GM06990 (cell line): ENCODE results near the gene LMTK2.

Experiments used
- DNase-seq: peaks from one replicate; pipeline ENCODE4 v3.0.0-alpha.2; 2011; ENCODE audit not compliant: insufficient read length; ENCODE audit errors: extremely low read depth
- H3K27me3 ChIP-seq: replicated peaks from 2 replicates; pipeline ENCODE4 v1.6.0; 2011; ENCODE audit warnings: low read length; ENCODE audit not compliant: control insufficient read depth, insufficient read depth
- H3K36me3 ChIP-seq: 2 replicates; pipeline ENCODE4 v1.5.1; 2011; ENCODE audit warnings: low read length; ENCODE audit not compliant: control insufficient read depth, insufficient read depth
- H3K4me3 ChIP-seq: replicated peaks from 2 replicates; pipeline ENCODE4 v1.5.1; 2011; ENCODE audit warnings: low read depth, mild to moderate bottlenecking, control low read depth, low read length
- TF ChIP-seq, protein P1 (sequence below): IDR thresholded peaks from 2 replicates; pipeline ENCODE4 v1.5.1; 2011; ENCODE audit warnings: low read length, control low read depth, mild to moderate bottlenecking, inconsistent platforms; ENCODE audit not compliant: insufficient read depth, poor library complexity, severe bottlenecking

The LMTK2 gene

DNA sequence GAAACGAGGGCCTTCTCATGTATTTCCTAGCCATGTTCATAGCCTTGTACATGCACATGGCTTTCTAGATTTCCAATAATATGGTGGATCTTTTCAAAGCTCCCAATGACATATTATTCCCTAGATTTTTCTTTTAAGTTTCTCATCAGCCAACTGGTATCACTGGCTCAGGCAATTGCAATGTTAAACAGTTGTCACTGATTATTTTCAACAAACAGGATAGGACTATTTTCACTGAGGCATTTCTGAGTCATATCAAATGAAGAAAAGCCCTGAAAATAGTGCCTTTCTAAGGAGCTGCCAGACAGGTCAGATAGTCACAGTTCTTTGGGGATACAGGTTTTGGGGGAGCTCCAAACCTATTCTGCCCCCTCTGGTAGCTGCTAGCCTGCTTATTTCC lies 4.5 kb upstream of the LMTK2 start:
- H3K4me3 ChIP-seq: no peak overlapping the region
- H3K27me3 ChIP-seq: no peaks in the 10 kb centered on the region
- DNase-seq: no peak
- no peaks in the 10 kb centered on the region for H3K36me3 ChIP-seq
- TF ChIP-seq, protein P1, sequence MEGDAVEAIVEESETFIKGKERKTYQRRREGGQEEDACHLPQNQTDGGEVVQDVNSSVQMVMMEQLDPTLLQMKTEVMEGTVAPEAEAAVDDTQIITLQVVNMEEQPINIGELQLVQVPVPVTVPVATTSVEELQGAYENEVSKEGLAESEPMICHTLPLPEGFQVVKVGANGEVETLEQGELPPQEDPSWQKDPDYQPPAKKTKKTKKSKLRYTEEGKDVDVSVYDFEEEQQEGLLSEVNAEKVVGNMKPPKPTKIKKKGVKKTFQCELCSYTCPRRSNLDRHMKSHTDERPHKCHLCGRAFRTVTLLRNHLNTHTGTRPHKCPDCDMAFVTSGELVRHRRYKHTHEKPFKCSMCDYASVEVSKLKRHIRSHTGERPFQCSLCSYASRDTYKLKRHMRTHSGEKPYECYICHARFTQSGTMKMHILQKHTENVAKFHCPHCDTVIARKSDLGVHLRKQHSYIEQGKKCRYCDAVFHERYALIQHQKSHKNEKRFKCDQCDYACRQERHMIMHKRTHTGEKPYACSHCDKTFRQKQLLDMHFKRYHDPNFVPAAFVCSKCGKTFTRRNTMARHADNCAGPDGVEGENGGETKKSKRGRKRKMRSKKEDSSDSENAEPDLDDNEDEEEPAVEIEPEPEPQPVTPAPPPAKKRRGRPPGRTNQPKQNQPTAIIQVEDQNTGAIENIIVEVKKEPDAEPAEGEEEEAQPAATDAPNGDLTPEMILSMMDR: no peak

DNA sequence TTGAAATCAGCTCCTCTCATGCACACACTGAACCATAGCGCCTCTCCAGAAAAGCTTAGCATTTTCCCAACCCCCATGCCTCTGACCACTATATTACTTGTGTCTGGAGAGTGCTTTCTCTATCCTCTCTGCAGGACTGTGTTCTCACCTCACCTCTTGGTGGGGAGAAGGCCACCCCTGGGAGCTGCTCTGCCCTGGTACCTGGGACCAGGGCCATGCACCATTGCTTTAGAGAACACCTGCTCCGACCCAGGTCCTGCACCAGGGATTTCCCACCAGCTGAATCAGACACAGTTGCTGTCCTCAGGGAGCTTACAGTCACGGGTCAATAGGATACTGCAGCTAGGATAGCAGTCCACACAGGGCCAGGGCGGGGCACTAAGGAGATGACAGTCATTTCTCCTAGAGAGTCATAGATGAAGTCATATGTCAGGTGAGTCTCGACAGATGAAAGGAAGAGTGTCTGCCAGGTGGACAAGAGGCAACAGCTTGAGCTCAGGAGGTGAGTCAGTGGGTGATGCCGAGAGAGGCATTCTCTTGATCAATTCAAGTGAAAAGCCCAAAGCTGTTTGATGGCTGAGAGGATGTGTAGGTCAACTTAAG lies 619 bp upstream of the LMTK2 start:
- TF ChIP-seq, protein P1: no peak
- H3K27me3 ChIP-seq: no peaks in the 10 kb centered on the region
- no peaks in the 10 kb centered on the region for H3K36me3 ChIP-seq
- DNase-seq: no peak
- H3K4me3 ChIP-seq: no peak overlapping the region

DNA sequence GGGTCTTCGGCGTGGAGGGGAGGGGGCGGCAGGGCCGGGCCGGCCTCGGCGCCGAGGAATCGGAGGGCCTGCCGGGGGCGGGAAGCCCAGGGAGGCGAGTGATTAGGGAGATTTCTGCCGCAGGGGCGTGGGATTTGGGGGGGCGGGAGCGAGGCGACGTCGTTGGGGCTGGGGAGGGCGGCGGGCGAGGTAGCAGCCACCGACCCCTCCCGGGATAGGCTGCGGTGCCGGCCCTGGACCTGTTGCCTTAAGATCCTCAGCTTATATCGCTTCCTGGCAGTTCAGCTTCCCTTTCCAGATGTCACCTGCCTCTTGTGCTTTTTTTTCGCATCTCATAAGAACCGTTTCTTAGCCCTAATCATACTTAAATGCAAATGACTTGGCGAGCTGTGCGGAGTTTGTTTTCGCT lies 655 bp downstream of the LMTK2 start:
- TF ChIP-seq, protein P1: no peak
- DNase-seq: no peak

DNA sequence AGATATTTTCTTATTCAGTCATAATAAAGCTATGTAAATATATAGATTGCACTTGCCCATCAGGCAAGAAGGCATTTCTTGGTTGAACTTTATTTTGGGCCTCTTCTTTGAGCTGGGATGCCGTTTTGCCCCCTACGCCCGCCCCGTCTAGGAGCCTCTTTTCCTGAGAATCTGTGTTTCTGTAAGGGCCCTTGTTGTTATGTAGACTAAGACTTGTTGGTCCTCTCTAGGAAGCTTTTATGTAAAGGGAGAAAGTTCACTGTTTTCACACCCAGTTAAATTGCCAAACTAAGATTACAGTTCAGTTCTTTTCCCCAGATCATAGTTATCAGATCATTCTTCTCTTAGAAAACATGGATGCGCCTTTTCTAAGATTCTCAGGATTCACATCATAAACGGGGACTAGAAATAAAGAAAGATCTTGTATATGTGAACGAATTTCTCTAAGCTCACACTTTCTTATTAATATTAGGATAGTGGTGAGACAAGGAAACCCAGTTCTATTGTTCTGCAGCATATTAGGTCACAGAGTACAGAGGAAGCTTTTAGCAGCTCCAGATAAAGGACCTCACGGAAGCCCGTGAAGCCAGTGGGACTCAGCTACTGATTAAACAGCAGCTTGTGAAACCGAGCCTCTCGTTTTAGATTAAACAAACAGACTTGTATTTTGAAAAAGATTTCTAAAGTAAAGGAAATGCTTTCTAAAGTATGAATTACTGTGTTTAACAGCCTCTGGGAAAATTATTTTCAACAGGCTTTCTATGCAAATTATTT lies 3.8 kb downstream of the LMTK2 start:
- TF ChIP-seq, protein P1: no peak
- H3K4me3 ChIP-seq: no peak overlapping the region
- H3K36me3 ChIP-seq: no peaks in the 10 kb centered on the region
- DNase-seq: no peak
- no peaks in the 10 kb centered on the region for H3K27me3 ChIP-seq

More for the DNA sequence above, 655 bp downstream of the LMTK2 start:
- no peaks in the 10 kb centered on the region for H3K27me3 ChIP-seq
- H3K4me3 ChIP-seq: peak overlapping the region; percentile 92
- H3K36me3 ChIP-seq: no peaks in the 10 kb centered on the region

DNA sequence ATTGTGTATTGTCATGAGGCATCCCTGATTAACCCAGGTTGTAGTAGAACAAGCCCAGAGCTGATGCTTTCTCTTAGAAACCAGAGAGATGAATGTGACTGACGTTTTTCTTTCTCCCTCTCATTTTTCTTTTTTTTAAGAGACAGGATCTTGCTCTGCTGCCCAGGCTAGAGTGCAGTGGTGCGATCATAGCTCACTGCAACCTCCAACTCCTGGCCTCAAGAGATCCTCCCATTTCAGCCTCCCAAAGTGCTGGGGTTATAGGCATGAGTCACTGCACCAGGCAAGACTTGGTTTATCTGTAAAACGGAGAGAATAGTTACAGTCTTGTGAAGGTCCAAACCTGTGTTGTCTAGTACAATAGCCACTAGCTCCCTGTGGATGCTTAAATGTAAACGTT lies 5.4 kb downstream of the LMTK2 start:
- no peak for DNase-seq
- TF ChIP-seq, protein P1: no peak
- no peak overlapping the region for H3K4me3 ChIP-seq
- H3K36me3 ChIP-seq: no peaks in the 10 kb centered on the region
- no peaks in the 10 kb centered on the region for H3K27me3 ChIP-seq
